Panc1 (cell line): ENCODE results near the gene AIG1. TPM values are rescaled to one million over a fixed set of nuclear protein-coding genes. Genes with fewer than 3 reads are reported as not detected.

ENCODE experiments used
- ATAC-seq: fragments of 200-7000 bp; cut with Tn5 transposase; 2 replicates; pipeline ENCODE4 v1.9.1; 2020; ENCODE audit warnings: mild to moderate bottlenecking, moderate library complexity
- BruUV-seq: library from RNA; stranded (reverse); fragments of 400-500 nt; replicated peaks from 2 replicates; lab custom pipeline; 2021; lab: Mats Ljungman, UMichigan
- CTCF ChIA-PET: fragments of 300-600 bp; sonication (Branson Sonifier 250); formaldehyde crosslinking; loops from one replicate; lab custom pipeline; 2022; ENCODE audit warnings: antibody characterized with exemption; lab: Charles Lee
- POLR2A ChIA-PET: fragments of 300-600 bp; sonication (Branson Sonifier 250); formaldehyde crosslinking; loops from one replicate; lab custom pipeline; 2022; ENCODE audit warnings: antibody characterized with exemption; lab: Charles Lee
- DNase-seq: peaks from one replicate; pipeline ENCODE4 v3.0.0-alpha.2; 2010; ENCODE audit warnings: low read depth, low spot score
- H3K27ac ChIP-seq: 2 replicates; pipeline ENCODE4 v1.5.1; 2011; ENCODE audit warnings: mild to moderate bottlenecking, low read length, inconsistent platforms
- H3K27me3 ChIP-seq: fragments of 200-500 bp; sonication (Bioruptor generic); 2 replicates; pipeline ENCODE4 v1.6.0; 2014; ENCODE audit warnings: low read length, inconsistent platforms; ENCODE audit not compliant: control insufficient read depth, insufficient read depth
- H3K36me3 ChIP-seq: fragments of 200-500 bp; sonication (Bioruptor generic); 2 replicates; pipeline ENCODE4 v1.5.1; 2014; ENCODE audit warnings: inconsistent platforms, mild to moderate bottlenecking, low read length, moderate library complexity; ENCODE audit not compliant: control insufficient read depth, insufficient read depth
- H3K4me1 ChIP-seq: 2 replicates; pipeline ENCODE4 v1.5.1; 2011; ENCODE audit warnings: inconsistent platforms, mild to moderate bottlenecking, low read length, moderate library complexity; ENCODE audit not compliant: control insufficient read depth, insufficient read depth
- H3K4me3 ChIP-seq, 2 experiments: 2 replicates each; pipeline ENCODE4 v1.5.1; 2011 to 2012; ENCODE audit warnings: low read depth in 2 of 2, low read length in 2 of 2, mild to moderate bottlenecking in 2 of 2, inconsistent platforms in 1 of 2, moderate library complexity in 1 of 2
- H3K9me3 ChIP-seq: fragments of 200-500 bp; sonication (Bioruptor generic); 2 replicates; pipeline ENCODE4 v1.5.1; 2014; ENCODE audit warnings: low read depth, mild to moderate bottlenecking, inconsistent platforms, low read length, moderate library complexity; ENCODE audit not compliant: control insufficient read depth, insufficient read depth
- POLR2AphosphoS5 ChIP-seq: IDR thresholded peaks from 2 replicates; pipeline ENCODE4 v1.6.1; 2012; ENCODE audit warnings: mild to moderate bottlenecking, low read depth, low read length, moderate library complexity
- REST ChIP-seq, 2 experiments: IDR thresholded peaks; 2 replicates each; pipeline ENCODE4 v1.6.1; 2011 to 2012; ENCODE audit warnings: low read depth in 2 of 2, control low read depth in 1 of 2, low read length in 1 of 2, mild to moderate bottlenecking in 1 of 2, moderate library complexity in 1 of 2; ENCODE audit not compliant: insufficient read depth in 1 of 2
- SIN3A ChIP-seq: IDR thresholded peaks from 2 replicates; pipeline ENCODE4 v1.6.1; 2012; ENCODE audit warnings: low read depth, mild to moderate bottlenecking, low read length, moderate library complexity, borderline replicate concordance; ENCODE audit not compliant: insufficient read depth
- TCF7L2 ChIP-seq: IDR thresholded peaks from 2 replicates; pipeline ENCODE4 v1.6.1; 2011; ENCODE audit warnings: mild to moderate bottlenecking, low read depth, low read length, inconsistent platforms
- in situ Hi-C: cut with HindIII; loops from 2 replicates; pipeline ENCODE4 v1.10.0; 2016; ENCODE audit warnings: low sequenced_read_pairs, low pct_unique_long_range_greater_than_20kb
- intact Hi-C: fragments of 100-400 bp; cut with micrococcal nuclease; formaldehyde crosslinking; loops from one replicate; pipeline ENCODE4 v1.10.0; 2022; ENCODE audit not compliant: unreplicated experiment
- total RNA-seq: library from RNA; stranded (reverse); gene quantifications from one replicate; pipeline ENCODE4 v1.2.1, GENCODE V29; 2021; ENCODE audit not compliant: unreplicated experiment
- TF ChIP-seq, protein P1 (sequence below): fragments of 450-650 bp; IDR thresholded peaks from 2 replicates; pipeline ENCODE4 v1.5.1; 2017; ENCODE audit warnings: mild to moderate bottlenecking

The AIG1 gene
- total RNA-seq, 1 experiment from 2014 or later: 23.9 TPM

GRCh38 chr6:143150281-143150680 lies 89.6 kb downstream of the AIG1 start:
- BruUV-seq: no TSS peak
- DNase-seq (no peak), ATAC-seq (no peak)
- intact Hi-C loops: no loop called here
- CTCF ChIA-PET: no interaction called here
- H3K27ac ChIP-seq: no peak overlapping the region
- no peaks in the 10 kb centered on the region for H3K9me3 ChIP-seq
- in situ Hi-C loops: no loop called here
- H3K36me3 ChIP-seq: no peaks in the 10 kb centered on the region
- H3K4me1 ChIP-seq: no peaks in the 10 kb centered on the region
- no peak overlapping the region for H3K4me3 ChIP-seq
- TF ChIP-seq POLR2AphosphoS5 (no peak), TCF7L2 (no peak), SIN3A (no peak), REST (IDR thresholded peaks at IDR 0.05; ENCODE audit: insufficient read depth in 1 of 2, low read depth in 2 of 2, low read length in 1 of 2) (no peak)
- TF ChIP-seq, protein P1, sequence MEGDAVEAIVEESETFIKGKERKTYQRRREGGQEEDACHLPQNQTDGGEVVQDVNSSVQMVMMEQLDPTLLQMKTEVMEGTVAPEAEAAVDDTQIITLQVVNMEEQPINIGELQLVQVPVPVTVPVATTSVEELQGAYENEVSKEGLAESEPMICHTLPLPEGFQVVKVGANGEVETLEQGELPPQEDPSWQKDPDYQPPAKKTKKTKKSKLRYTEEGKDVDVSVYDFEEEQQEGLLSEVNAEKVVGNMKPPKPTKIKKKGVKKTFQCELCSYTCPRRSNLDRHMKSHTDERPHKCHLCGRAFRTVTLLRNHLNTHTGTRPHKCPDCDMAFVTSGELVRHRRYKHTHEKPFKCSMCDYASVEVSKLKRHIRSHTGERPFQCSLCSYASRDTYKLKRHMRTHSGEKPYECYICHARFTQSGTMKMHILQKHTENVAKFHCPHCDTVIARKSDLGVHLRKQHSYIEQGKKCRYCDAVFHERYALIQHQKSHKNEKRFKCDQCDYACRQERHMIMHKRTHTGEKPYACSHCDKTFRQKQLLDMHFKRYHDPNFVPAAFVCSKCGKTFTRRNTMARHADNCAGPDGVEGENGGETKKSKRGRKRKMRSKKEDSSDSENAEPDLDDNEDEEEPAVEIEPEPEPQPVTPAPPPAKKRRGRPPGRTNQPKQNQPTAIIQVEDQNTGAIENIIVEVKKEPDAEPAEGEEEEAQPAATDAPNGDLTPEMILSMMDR: no peak
- no peaks in the 10 kb centered on the region for H3K27me3 ChIP-seq
- POLR2A ChIA-PET: no interaction called here

DNA sequence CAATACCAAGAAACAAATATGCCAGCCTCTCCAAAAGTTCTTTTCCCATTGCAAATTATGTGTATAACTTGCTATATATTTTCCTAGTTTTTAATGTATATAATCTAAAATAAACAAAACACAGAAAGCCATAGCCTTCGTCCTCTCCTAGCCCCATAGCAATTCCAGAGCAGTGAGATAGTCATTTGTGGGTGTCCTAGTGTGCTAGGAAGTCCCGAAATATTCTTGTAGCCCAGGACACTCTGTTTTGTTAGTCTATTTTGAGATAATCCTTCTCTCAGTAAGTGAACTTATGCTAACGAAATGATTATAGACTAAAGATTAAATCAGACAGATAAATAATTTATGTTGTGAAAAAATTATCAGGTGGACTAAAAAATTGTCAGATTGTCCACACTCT lies 90.7 kb downstream of the AIG1 start:
- Histone ChIP-seq H3K4me1 (no peaks in the 10 kb centered on the region), H3K36me3 (no peaks in the 10 kb centered on the region), H3K27ac (no peak overlapping the region), H3K9me3 (no peaks in the 10 kb centered on the region), H3K27me3 (no peaks in the 10 kb centered on the region), H3K4me3 (no peak overlapping the region)
- no peak for ATAC-seq
- in situ Hi-C loops: no loop called here
- intact Hi-C loops: no loop called here
- DNase-seq: no peak
- TF ChIP-seq REST (IDR thresholded peaks at IDR 0.05; ENCODE audit: insufficient read depth in 1 of 2, low read depth in 2 of 2, low read length in 1 of 2) (no peak), POLR2AphosphoS5 (no peak), TCF7L2 (no peak)
- ChIA-PET POLR2A (no interaction called here), CTCF (no interaction called here)
- BruUV-seq: no TSS peak
